NCI-H82 treated with DMSO at 0.1 percent for 48 hours (cell line): Measurements from ENCODE around the gene LRP1.

ENCODE experiments used
- DNase-seq: peaks from one replicate; lab custom pipeline; 2025; ENCODE audit not compliant: unreplicated experiment; lab: John Stamatoyannopoulos, UW

The LRP1 gene

DNA sequence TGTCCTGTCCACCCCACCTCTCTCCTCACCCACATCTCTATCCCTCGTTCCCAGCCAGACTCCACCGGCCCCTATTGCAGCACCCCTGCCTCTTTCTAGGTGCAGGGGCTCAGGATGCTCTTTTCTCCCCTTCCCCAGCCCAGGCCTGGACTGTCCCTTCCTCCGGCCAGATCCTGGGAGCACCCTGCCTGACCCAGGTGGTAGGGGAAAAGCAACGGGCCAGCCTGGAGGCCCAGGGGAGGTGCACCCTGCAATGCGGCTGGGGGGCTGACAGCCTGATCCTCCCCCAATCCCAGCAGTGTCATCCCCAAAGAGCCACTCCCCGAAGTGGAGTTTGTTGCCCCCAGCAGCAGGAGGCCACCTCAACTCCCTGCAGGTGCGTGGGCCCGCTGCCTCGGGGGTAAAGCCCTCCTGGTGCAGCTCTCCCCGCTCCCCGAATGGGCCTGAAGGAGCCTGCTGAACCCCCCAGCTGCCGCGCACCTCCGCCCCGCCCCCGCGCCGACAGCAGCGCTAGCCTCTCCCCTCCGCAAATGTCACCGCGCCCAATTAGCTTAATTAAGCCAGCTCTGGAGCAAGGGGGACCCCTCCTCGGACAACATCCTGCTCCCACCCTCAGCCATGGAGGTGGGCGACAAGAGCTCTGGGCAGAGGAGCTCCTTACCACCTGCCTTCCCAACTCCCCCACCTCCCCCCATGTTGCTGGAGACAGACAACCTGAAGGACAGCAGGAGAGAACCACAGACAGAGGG, 93.1 kb downstream of the LRP1 start:
- DNase-seq, result no peak

DNA sequence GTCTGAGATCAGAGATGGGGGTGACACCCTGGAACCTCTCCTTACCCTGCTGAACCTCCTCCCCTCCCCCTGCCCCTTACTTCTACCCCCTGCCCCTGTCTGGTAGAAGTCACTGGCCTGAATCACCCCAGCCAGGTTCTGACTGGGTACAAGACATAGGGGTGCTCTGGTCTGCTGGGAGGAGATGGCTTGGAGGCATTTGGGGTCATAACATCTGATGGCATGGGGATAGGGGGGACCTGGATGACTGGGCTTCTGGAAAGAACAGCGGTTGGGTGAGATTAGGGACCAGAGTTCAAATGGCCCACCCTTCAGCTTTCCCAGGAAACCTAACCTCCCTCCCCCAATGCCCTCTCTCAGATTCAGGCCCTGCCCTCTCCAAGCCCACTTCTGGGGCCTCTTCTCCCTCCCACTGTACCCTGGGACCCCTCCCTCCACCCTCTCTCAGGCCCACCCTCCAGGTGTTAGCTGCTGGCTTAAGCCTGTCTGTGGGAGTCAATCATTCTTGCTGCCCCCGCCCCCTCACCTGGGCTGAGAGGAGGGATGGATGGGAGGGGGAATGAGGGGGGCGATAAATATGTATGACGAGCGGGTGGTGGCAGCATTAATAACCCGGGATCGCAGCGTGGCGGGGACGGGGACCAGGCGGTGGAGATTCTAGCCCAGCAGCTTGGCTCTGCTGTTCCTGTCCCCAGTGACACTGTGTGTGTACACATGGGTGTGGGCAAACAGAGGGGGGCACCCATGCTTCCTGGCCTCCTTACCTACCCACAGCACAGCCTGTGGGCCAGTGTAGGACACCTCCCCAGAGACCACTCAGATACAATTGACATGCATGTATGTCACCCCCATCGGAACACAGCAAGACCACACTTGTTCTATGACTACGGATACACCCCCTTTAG, 94.3 kb downstream of the LRP1 start:
- no peak for DNase-seq

DNA sequence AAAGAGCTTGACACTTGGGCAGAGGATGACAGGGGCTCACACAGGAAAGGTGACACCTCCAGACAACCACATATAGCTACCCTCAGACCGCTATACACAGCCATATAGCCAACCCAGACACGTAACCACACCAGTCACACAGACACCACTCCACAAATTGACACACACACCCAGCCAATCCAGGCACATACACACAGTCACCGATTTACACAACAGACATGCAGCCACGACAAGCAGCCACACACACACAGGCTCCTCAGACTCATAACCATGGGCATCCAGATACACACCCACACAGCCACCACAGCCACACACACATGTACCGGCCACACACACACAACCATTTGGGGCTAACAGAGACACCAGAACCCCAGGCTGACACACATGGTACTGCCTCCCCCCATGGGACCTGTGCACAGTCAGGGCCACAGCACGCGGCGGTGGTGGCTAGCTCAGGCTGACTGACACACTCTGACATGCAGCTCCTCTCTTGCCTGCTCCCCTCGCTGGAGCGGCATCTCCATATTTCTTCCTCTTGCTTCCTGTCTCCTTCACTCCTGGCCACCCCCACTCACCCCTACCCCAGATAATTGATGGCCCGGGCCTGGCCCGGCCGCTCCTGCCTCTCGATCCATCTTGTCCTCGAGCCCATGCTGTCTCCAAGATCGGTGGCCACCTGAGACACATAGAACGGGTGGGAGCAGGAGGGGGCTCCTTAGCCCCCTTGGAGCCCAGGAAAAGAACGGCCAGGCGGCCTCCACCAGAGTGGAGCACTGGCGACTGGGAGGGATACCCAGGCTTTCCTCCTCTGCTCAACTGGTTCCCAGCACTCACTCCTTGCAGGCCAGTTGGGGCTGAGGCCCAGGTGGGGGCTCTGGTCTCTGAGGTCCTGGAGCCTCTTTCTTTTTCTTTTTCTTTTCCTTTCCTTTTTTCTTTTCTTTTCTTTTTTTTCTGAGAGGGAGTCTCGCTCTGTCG, 95.2 kb downstream of the LRP1 start:
- DNase-seq, result no peak

DNA sequence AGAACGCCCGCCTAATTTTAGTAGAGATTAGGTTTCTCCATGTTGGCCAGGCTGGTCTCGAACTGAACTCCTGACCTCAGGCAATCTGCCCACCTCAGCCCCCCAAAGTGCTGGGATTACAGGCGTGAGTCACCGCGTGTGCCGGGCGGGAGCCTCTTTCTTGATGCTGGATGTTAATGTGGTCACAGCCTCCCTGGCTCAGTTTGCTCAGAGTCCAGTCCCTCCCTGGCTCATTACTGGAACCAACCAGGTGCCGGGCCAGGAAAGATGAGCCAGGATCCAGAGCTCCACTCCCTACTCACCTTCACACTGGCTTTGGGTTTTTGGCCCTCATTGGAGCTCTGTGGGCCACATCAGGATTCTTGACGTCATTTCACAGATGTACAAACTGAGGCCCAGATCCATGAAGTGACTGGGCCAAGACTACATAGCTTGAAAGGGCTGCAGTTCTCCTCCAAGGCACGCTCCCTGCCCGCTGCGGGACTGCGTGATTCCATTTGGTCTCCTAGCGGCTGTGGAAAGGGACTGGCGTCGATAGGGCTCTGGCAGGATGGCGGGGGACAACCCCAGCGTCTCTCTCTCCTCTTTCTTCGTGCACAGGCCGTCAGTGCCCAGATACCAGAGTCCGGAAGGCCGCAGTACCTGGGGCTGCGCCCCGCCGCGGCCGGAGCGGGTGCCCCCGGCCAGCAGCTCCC, 96.1 kb downstream of the LRP1 start:
- no peak for DNase-seq

DNA sequence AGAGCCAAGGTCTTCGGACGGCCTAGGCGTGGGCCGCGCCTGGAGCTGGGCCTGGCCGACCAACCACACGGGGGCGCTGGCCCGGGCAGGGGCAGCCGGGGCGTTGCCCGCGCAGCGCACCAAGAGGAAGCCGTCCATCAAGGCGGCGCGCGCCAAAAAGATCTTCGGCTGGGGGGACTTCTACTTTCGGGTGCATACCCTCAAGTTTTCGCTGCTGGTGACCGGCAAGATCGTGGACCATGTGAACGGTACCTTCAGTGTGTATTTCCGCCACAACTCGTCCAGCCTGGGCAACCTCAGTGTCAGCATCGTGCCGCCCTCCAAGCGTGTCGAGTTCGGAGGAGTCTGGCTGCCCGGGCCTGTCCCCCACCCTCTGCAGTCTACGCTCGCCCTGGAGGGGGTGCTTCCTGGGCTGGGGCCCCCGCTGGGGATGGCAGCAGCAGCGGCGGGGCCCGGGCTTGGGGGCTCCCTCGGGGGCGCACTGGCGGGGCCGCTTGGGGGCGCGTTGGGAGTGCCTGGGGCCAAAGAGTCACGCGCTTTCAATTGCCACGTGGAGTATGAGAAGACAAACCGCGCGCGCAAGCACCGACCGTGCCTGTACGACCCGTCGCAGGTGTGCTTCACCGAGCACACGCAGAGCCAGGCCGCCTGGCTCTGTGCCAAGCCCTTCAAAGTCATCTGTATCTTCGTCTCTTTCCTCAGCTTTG, 96.8 kb downstream of the LRP1 start:
- DNase-seq, result no peak

DNA sequence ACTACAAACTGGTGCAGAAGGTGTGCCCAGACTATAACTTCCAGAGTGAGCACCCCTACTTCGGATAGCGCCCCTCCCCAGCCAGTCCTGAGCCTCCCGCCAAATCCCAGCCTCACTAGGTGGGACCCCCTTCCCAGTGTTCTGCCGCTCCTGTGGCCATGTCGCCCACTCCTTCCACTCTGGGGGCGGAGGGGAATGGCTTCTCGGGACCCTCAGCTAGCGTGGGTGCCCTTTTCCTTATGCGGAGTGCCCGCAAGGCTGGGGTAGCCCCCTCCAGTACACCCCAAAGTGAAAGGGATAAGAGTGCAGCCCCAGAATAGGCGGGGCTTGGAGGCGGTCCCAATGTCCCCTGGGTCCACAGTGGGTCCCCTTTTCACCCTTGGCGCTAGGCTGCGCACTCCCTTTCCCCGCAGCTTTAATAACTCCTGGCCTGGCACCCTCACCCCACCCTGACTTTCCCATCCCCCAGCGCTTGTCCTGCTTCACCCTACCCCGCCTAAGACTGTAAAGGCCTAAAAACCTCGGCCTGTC, 97.5 kb downstream of the LRP1 start:
- no peak for DNase-seq

DNA sequence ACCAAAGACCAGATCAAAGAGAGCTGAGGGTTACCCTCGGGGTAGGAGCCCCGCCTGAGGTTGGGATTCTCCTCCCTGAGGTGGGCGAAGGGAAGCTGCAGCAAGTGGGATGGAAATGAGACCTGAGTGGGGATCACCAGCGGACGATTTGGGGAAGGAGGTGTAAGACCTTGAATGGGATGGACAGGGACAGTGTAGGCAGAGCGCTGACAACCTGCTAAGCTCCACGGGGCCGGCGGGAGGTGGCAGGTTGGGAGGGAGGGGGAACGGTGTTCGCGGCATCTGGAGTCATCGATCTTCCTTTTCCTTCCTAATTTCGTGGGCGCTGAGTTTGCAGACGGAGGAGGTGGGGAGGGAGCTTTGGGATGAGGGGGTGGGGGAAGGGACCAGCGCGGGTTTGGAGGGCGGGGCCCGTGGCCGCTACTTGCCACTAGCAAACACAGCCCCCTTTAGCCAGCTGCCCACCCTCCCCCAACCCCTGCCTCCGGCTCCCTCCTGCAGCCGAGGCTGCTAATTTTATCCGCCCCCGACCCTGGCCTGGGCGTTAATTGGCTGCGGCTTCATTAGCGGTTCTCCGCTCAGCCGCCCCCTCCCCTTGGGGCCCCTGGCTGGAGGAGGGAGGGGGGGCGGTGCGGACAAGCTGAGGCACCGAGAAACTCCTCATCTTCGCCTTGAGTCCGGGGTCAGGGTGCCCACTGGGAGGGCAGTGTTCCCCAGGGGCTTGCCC, 98.5 kb downstream of the LRP1 start:
- peak; percentile 84 for DNase-seq

DNA sequence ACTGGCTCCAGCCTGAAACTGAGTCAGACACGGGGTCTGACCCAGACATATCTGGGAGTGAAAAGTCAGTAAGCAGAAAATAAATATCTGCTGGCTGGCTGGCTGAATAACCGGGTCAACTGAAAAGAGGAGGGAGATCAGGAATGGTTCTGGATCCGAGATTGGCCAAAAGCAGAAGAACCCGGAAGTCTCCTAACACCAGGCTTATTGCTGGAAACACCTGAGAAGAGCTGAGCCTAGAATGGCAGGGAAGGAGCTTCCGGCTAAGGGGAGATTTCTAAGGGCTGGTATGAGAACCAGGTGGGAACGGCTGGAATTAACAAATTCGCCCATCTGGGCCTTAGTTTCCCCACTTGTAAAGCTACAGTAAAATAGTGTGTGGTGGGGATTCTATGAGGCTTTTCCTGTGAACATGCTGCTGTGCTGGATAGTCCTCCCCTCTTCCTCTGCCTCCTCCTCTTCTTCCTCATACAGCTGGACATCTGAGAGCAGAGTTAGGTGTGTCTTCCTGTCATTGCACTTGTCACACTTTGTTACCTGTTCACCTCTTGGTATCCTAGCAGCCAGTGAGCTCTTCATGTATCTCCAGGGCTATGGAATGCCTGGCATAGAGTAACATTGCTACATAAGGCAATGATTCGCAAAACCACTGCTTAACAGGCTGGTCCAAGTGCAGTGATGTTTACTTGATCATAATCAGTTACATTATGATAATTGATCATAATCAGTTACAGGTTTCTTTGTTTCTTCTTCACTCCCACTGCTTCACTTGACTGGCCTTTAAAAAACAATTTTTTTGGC, 99.2 kb downstream of the LRP1 start:
- DNase-seq, result no peak

DNA sequence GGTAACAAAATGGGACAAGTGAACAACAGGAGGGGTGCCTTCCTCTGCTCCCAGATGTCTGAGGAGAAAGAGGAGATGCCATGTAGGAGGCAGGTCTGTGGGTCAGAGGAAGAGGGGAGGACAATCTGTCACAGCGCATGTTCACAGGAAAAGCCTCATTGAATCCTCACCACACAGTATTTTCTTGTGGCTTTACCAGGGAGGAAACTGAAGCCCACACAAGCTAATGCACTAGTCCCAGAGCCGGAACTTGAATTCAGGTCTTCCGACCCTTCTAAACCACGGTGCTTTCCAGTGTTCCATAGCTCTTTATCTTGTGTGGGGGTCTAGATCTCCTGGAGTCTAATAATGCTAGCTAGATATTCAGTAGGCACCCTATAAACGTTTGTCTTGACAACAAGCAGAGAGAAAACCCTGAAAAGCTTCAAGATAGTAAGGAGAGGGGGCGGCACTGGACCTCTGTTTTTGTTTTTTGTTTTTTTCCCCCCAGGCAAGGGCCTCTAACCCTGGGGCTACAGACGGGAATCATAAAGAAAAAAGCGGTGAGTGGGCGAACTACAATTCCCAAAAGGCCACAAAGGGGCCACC, 100.9 kb downstream of the LRP1 start:
- DNase-seq, result no peak

DNA sequence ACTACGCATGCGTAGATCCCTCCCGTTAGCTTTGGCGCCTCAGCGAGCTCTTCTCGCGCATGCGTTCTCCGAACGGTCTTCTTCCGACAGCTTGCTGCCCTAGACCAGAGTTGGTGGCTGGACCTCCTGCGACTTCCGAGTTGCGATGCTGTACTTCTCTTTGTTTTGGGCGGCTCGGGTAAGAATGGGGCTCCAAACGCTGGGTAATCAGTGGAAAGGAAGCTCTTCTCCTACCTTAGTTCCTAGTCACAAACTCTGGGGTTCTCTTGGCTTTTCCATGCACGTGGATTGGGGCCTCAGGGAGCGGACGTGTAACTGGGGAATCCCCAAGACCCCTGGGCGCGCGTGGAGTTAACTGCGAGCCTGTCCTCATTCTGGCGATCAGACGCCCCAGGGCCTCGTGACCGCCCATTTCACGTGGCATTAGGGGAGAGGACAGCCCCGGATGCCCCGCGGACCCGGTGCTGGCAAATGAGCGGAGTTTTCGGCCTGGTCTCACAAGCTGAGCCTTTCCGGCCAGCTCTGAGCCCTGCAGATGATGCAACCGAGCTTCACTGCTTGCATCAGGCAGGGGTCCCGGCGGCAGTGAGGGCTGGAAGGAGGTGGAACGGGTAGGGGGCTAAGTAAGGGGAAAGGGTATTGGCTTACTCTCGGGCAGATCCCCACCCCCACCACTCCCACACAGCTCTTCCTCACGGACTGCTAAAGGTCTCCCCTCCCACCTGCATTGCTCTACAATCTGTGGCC, 101.5 kb downstream of the LRP1 start, which contains the start of gene SHMT2:
TSS of gene SHMT2 (plus strand) at position 78 of the 747 bp plus-strand sequence. CDS start at position 146, 68 bp downstream.
- DNase-seq, result peak; percentile 95

DNA sequence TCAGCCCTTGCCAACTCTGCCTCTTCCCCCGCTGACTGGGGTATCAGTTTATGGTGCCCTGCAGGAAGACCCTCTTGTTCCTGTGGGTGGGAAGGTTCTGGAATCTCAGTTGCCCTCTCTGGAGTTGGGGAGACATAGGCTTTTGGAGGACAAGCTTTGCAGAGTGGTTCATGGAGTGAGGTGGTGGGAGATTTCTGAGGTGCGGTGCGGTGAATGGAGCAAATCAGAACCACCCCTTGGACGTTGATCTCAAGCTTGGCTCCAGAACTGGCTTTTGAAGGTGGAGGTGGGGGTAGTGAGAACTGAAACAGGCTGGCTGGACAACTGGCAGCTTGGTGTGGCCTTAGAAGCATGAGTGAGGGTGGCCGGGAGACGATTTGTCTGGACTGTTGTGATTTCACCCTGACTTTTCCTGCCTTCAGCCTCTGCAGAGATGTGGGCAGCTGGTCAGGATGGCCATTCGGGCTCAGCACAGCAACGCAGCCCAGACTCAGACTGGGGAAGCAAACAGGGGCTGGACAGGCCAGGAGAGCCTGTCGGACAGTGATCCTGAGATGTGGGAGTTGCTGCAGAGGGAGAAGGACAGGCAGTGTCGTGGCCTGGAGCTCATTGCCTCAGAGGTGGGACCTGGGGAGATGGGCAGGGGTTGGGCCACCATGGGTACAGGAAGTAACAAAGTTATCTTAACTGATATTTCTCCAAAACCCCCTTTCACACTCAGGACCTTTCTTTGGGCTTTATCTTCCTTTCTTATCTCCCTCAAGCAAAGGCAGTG, 102.3 kb downstream of the LRP1 start:
- no peak for DNase-seq

DNA sequence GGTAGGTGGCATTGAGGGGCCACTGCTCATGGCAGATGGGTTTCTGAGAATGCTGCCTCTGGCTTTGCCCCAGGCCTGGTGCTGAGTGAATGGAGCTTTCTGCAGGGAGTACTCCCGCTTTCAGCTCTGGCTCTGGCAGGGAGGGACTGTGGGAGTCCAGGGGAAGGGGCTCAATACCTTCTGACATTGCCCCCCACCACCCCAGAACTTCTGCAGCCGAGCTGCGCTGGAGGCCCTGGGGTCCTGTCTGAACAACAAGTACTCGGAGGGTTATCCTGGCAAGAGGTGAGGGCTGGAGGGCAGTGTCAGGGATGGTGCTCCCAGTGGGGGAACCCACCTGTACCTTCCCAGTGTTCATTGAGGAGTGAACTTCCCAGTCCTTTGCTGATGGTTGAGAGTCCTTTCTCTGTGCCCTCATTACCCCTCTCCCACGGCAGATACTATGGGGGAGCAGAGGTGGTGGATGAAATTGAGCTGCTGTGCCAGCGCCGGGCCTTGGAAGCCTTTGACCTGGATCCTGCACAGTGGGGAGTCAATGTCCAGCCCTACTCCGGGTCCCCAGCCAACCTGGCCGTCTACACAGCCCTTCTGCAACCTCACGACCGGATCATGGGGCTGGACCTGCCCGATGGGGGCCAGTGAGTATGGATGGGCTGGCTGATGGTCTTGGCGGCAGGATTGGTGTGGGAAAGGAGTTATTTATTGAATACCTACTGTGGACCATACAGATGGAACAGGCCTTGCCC, 103.2 kb downstream of the LRP1 start:
- no peak for DNase-seq

DNA sequence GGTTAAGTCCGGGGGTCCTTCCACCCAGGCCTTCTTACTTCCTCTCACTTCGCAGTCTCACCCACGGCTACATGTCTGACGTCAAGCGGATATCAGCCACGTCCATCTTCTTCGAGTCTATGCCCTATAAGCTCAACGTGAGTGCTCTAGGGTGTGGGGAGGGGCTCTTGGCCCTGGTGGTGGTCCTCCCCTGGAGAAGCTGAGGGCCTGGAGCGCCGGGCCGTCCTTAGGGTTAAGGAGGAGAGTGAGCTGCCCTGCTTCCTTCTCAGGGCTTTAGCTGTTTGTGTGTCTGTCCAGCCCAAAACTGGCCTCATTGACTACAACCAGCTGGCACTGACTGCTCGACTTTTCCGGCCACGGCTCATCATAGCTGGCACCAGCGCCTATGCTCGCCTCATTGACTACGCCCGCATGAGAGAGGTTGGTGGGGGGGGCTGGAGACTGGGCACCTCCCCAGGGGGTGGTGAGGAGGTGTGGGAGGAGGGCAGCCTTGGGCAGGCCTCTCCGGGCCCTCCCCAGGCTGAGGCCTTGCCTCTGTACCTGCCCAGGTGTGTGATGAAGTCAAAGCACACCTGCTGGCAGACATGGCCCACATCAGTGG, 104.0 kb downstream of the LRP1 start:
- no peak for DNase-seq

DNA sequence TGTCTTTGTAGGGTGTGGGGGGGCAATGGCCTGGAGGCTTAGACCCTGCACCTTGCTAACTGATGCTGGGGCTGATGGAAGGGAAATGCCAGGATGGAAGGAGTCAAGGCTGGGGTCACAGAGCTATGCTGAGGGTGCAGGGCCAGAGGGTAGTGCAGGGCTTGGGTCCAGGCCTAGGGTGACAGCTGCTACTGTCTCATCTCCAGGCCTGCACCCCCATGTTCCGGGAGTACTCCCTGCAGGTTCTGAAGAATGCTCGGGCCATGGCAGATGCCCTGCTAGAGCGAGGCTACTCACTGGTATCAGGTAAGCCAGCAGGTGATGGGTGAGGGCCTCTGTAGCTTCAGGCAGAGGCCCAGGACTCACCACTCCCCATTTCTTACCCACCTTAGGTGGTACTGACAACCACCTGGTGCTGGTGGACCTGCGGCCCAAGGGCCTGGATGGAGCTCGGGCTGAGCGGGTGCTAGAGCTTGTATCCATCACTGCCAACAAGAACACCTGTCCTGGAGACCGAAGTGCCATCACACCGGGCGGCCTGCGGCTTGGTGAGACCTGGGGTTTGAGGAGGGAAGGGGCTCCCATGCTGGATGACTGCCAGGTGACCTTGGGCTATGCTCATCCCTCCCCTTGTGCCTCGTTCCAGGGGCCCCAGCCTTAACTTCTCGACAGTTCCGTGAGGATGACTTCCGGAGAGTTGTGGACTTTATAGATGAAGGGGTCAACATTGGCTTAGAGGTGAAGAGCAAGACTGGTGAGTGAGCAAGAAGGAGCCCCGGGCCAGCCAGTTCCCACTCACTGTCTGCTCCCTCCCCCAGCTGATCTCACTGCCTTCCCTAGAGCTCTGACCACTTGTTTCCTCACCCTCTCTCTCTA, 105.3 kb downstream of the LRP1 start:
- DNase-seq, result no peak
